Hepatocyte (in vitro differentiated cells): Measurements from ENCODE around the gene SPRY4. TPM values are rescaled to one million over a fixed set of nuclear protein-coding genes. Genes with fewer than 3 reads are reported as not detected.
"Not testable (repeated sequence)": the region's sequence is repeated elsewhere in the genome, so short reads cannot be mapped to it uniquely, and the experiment has no call there.

Experiments used
- DNase-seq: peaks from one replicate; pipeline ENCODE4 v3.0.0-alpha.2; 2016; ENCODE audit warnings: low spot score
- H2AFZ ChIP-seq: fragments of 200-600 bp; sonication (generic); 2 replicates; pipeline ENCODE4 v1.6.0; 2016; ENCODE audit warnings: antibody characterized with exemption, mild to moderate bottlenecking
- H3K27ac ChIP-seq: fragments of 200-600 bp; sonication (generic); 2 replicates; pipeline ENCODE4 v1.5.1; 2016; ENCODE audit warnings: mild to moderate bottlenecking
- H3K27me3 ChIP-seq: fragments of 200-600 bp; sonication (generic); 2 replicates; pipeline ENCODE4 v1.6.1; 2016
- H3K36me3 ChIP-seq: fragments of 200-600 bp; sonication (generic); replicated peaks from 2 replicates; pipeline ENCODE4 v1.5.1; 2016; ENCODE audit warnings: low read depth; ENCODE audit not compliant: insufficient read depth
- H3K4me1 ChIP-seq: fragments of 200-600 bp; sonication (generic); 2 replicates; pipeline ENCODE4 v1.5.1; 2016; ENCODE audit warnings: mild to moderate bottlenecking, moderate library complexity; ENCODE audit not compliant: insufficient read depth
- H3K4me2 ChIP-seq: fragments of 200-600 bp; sonication (generic); 2 replicates; pipeline ENCODE4 v1.6.0; 2016
- H3K4me3 ChIP-seq: fragments of 200-600 bp; sonication (generic); 2 replicates; pipeline ENCODE4 v1.5.1; 2016; ENCODE audit warnings: mild to moderate bottlenecking
- H3K79me2 ChIP-seq: fragments of 200-600 bp; sonication (generic); 2 replicates; pipeline ENCODE4 v1.6.0; 2017; ENCODE audit warnings: mild to moderate bottlenecking
- H3K9me2 ChIP-seq: fragments of 200-600 bp; sonication (generic); replicated peaks from 2 replicates; pipeline ENCODE4 v1.6.0; 2017; ENCODE audit warnings: mild to moderate bottlenecking; ENCODE audit not compliant: insufficient read depth
- H3K9me3 ChIP-seq: fragments of 200-600 bp; sonication (generic); 2 replicates; pipeline ENCODE4 v1.5.1; 2016; ENCODE audit warnings: low read depth, mild to moderate bottlenecking
- H4K20me1 ChIP-seq: fragments of 200-600 bp; sonication (generic); 2 replicates; pipeline ENCODE4 v1.6.0; 2016; ENCODE audit warnings: mild to moderate bottlenecking; ENCODE audit not compliant: insufficient read depth, poor library complexity, severe bottlenecking
- CTCF ChIP-seq: fragments of 200-600 bp; sonication (generic); IDR thresholded peaks from 2 replicates; pipeline ENCODE4 v1.5.1; 2016; ENCODE audit warnings: antibody characterized with exemption, mild to moderate bottlenecking; ENCODE audit not compliant: poor library complexity
- EZH2 ChIP-seq: fragments of 200-600 bp; sonication (generic); IDR thresholded peaks from 2 replicates; pipeline ENCODE4 v1.6.1; 2016; ENCODE audit warnings: antibody characterized with exemption, mild to moderate bottlenecking, borderline replicate concordance
- EZH2phosphoT487 ChIP-seq: fragments of 200-600 bp; sonication (generic); IDR thresholded peaks from one replicate; pipeline ENCODE4 v1.6.1; 2018; ENCODE audit warnings: antibody characterized with exemption, mild to moderate bottlenecking, low read depth, moderate library complexity; ENCODE audit not compliant: unreplicated experiment, severe bottlenecking
- WGBS: methylation state at CpG from one replicate; pipeline ENCODE4 v1.1.6; 2016; ENCODE audit warnings: low lambda C conversion rate; ENCODE audit errors: missing lambda C conversion rate; 5-methylcytosine and 5-hydroxymethylcytosine counted together
- polyA plus RNA-seq: library from polyadenylated mRNA; unstranded; fragments of >200 nt; fragmentation: Nextera tagmentation; extraction: Ambion mirVana; gene quantifications from 2 replicates; pipeline ENCODE4 v1.2.1, GENCODE V29; 2016
- total RNA-seq: library from RNA; depleted of rRNA; stranded (reverse); fragments of >200 nt; gene quantifications from 2 replicates; pipeline ENCODE4 v1.2.3, GENCODE V29; 2014

Gene SPRY4
- total and polyA plus RNA-seq, 2 experiments from 2014 or later, result 7.2 to 8.5 TPM

GRCh38 chr5:142346706-142347105 is 21.9 kb upstream of the SPRY4 start:
- Histone ChIP-seq H3K9me2 (no peaks in the 10 kb centered on the region), H3K36me3 (no peaks in the 10 kb centered on the region), H4K20me1 (no peaks in the 10 kb centered on the region), H3K9me3 (peaks cover 4% of the 10 kb centered on the region), H3K4me2 (no peak overlapping the region), H3K27ac (no peak overlapping the region), H3K4me1 (no peaks in the 10 kb centered on the region), H2AFZ (no peak overlapping the region), H3K79me2 (no peaks in the 10 kb centered on the region), H3K27me3 (no peaks in the 10 kb centered on the region), H3K4me3 (no peak overlapping the region)
- no peak for DNase-seq
- TF ChIP-seq EZH2phosphoT487, result no peak
- no peak for TF ChIP-seq CTCF
- TF ChIP-seq EZH2, result no peak
- 85% methylated on average over 2 of the region's 2 CpGs for WGBS

- H4K20me1 ChIP-seq, H3K27ac ChIP-seq: not testable (repeated sequence)
- 92% methylated on average over 3 of the region's 3 CpGs for WGBS
Measured at GRCh38 chr5:142344915-142345314, 20.1 kb upstream of the SPRY4 start.

DNA sequence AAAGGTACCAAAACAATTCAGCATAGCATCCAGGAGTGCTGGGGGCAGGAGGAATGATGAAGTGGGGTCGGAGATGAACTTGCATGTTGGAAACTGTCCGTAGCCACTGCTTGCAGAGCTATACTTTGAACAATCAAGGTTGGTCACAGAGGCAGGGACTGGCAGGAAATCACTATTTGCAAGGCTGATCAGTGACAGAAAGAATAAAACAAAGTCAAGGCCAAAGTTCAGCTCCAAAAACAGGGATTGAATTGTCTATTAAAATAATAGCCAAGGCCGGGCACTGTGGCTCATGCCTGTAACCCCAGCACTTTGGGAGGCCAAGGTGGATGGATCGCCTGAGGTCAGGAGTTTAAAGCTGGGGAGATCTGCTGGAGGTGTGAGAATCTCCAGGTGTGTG is 18.7 kb upstream of the SPRY4 start:
- H3K4me2 ChIP-seq, result no peak overlapping the region
- WGBS, result 92% methylated on average over 4 of the region's 4 CpGs

More at GRCh38 chr5:142344915-142345314, 20.1 kb upstream of the SPRY4 start:
- not testable (repeated sequence) for H3K9me2 ChIP-seq, H2AFZ ChIP-seq, DNase-seq, H3K4me2 ChIP-seq, H3K9me3 ChIP-seq, H3K27me3 ChIP-seq, H3K4me1 ChIP-seq, H3K4me3 ChIP-seq, H3K79me2 ChIP-seq, H3K36me3 ChIP-seq

More for the DNA sequence above, 18.7 kb upstream of the SPRY4 start:
- H3K9me2 ChIP-seq, result no peaks in the 10 kb centered on the region
- H3K4me1 ChIP-seq, result no peaks in the 10 kb centered on the region
- TF ChIP-seq EZH2, result no peak
- TF ChIP-seq CTCF, result no peak
- no peak for TF ChIP-seq EZH2phosphoT487
- no peak overlapping the region for H3K4me3 ChIP-seq
- DNase-seq, result no peak
- H3K27me3 ChIP-seq, result no peaks in the 10 kb centered on the region
- H4K20me1 ChIP-seq, result no peaks in the 10 kb centered on the region
- no peak overlapping the region for H3K27ac ChIP-seq
- no peak overlapping the region for H2AFZ ChIP-seq
- no peaks in the 10 kb centered on the region for H3K79me2 ChIP-seq
- no peaks in the 10 kb centered on the region for H3K36me3 ChIP-seq
- H3K9me3 ChIP-seq, result peaks cover 4% of the 10 kb centered on the region
